H1 (cell line): ENCODE measurements around the gene DENND4B.
"Not testable (repeated sequence)": the region's sequence is repeated elsewhere in the genome, so short reads cannot be mapped to it uniquely, and the experiment has no call there.

Experiments
- ATF2 ChIP-seq: IDR thresholded peaks from 2 replicates; pipeline ENCODE4 v1.6.1; 2012; ENCODE audit warnings: low read length, inconsistent platforms
- BACH1 ChIP-seq: IDR thresholded peaks from 2 replicates; pipeline ENCODE4 v1.6.1; 2012; ENCODE audit warnings: low read length, improper control_type of control experiment
- CTCF ChIP-seq, 3 experiments: IDR thresholded peaks; 1 replicate in 2 of 3; 2 replicates in 1 of 3; pipeline versions ENCODE4 v1.5.1 to v1.6.1; 2011; ENCODE audit warnings: low read length in 3 of 3, mild to moderate bottlenecking in 3 of 3, inconsistent platforms in 2 of 3, low read depth in 1 of 3, moderate library complexity in 1 of 3; ENCODE audit not compliant: insufficient read depth in 1 of 3; ENCODE audit errors: control extremely low read depth in 1 of 3
- EGR1 ChIP-seq: IDR thresholded peaks from 2 replicates; pipeline ENCODE4 v1.6.1; 2011; ENCODE audit warnings: low read depth, low read length, borderline replicate concordance
- EP300 ChIP-seq, 2 experiments: IDR thresholded peaks; 1 replicate in 1 of 2; 2 replicates in 1 of 2; pipeline ENCODE4 v1.6.1; 2011 to 2012; ENCODE audit warnings: low read depth in 2 of 2, low read length in 2 of 2, mild to moderate bottlenecking in 2 of 2, borderline replicate concordance in 1 of 2, inconsistent platforms in 1 of 2, moderate library complexity in 1 of 2
- HDAC6 ChIP-seq: IDR thresholded peaks from one replicate; pipeline ENCODE4 v1.7.1; 2012; ENCODE audit warnings: low read depth, mild to moderate bottlenecking, inconsistent platforms, low read length, moderate library complexity
- JUND ChIP-seq: IDR thresholded peaks from 2 replicates; pipeline ENCODE4 v1.6.1; 2011; ENCODE audit warnings: mild to moderate bottlenecking, improper control_type of control experiment, low read length
- POLR2A ChIP-seq, 2 experiments: IDR thresholded peaks; 1 replicate in 1 of 2; 2 replicates in 1 of 2; pipeline ENCODE4 v1.6.1; 2011; ENCODE audit warnings: low read depth in 2 of 2, low read length in 2 of 2, mild to moderate bottlenecking in 2 of 2; ENCODE audit errors: control extremely low read depth in 1 of 2

DNA sequence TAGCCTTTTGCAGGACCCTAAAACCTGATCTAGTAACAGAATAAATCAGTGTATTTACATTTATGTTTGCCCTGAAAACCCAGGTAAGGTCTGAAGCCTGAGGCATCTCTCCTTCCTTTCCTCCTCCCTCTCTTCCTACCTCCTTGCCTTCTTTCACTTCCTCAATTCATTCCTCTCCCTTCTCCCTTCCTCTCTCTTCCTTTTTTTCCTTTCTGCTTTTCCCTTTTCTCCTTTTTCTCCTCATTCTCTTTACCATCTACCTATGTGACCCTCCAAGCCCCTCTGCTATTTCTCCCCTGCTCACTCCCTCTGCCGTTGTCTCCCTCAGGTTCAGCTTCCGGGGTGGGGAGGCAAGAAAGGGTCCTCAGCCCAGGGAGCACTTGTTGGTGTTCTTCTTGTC is 35.2 kb upstream of the DENND4B start:
- TF ChIP-seq POLR2A (IDR thresholded peaks at IDR 0.05; ENCODE audit: control extremely low read depth in 1 of 2, low read depth in 2 of 2, low read length in 2 of 2); ATF2; CTCF (IDR thresholded peaks at IDR 0.05; ENCODE audit: control extremely low read depth in 1 of 3, insufficient read depth in 1 of 3, low read depth in 1 of 3, low read length in 3 of 3); EGR1; HDAC6; BACH1; JUND; EP300 (IDR thresholded peaks at IDR 0.05; ENCODE audit: borderline replicate concordance in 1 of 2, low read depth in 2 of 2, low read length in 2 of 2): not testable (repeated sequence)
